GM21367 (cell line): Measurements from ENCODE around the gene UROC1.
"Not testable (repeated sequence)": the region's sequence is repeated elsewhere in the genome, so short reads cannot be mapped to it uniquely, and the experiment has no call there.

ENCODE experiments used
- ATAC-seq: cut with Tn5 transposase; IDR thresholded peaks from one replicate; pipeline ENCODE4 v1.9.1; 2021; ENCODE audit not compliant: unreplicated experiment

UROC1 gene

GRCh38 chr3:126547721-126548120 is 30.1 kb upstream of the UROC1 start:
- no peak for ATAC-seq

GRCh38 chr3:126546549-126547239 is 29.1 kb upstream of the UROC1 start:
- no peak for ATAC-seq

- ATAC-seq = no peak
Observed at GRCh38 chr3:126546013-126546412, 28.4 kb upstream of the UROC1 start.

- ATAC-seq = no peak
Observed at GRCh38 chr3:126545544-126545943, 28.0 kb upstream of the UROC1 start.

GRCh38 chr3:126544596-126545281 is 27.2 kb upstream of the UROC1 start:
- no peak for ATAC-seq

GRCh38 chr3:126543457-126544061 is 26.0 kb upstream of the UROC1 start:
- no peak for ATAC-seq

GRCh38 chr3:126542340-126543241 is 25.0 kb upstream of the UROC1 start:
- no peak for ATAC-seq

- no peak for ATAC-seq
Observed at GRCh38 chr3:126541628-126542339, 24.2 kb upstream of the UROC1 start.

GRCh38 chr3:126540951-126541627 is 23.5 kb upstream of the UROC1 start:
- no peak for ATAC-seq

GRCh38 chr3:126540342-126540849 is 22.8 kb upstream of the UROC1 start:
- ATAC-seq = no peak

- no peak for ATAC-seq
Observed at GRCh38 chr3:126539558-126540250, 22.1 kb upstream of the UROC1 start.

GRCh38 chr3:126538966-126539365 is 21.4 kb upstream of the UROC1 start:
- ATAC-seq = no peak

GRCh38 chr3:126538316-126538715 is 20.7 kb upstream of the UROC1 start:
- no peak for ATAC-seq

- no peak for ATAC-seq
Observed at GRCh38 chr3:126537730-126538281, 20.2 kb upstream of the UROC1 start.

- no peak for ATAC-seq
Observed at GRCh38 chr3:126537116-126537729, 19.6 kb upstream of the UROC1 start.

GRCh38 chr3:126536126-126536525 is 18.6 kb upstream of the UROC1 start:
- ATAC-seq = no peak

GRCh38 chr3:126535636-126536035 is 18.1 kb upstream of the UROC1 start:
- no peak for ATAC-seq

- ATAC-seq = not testable (repeated sequence)
Observed at GRCh38 chr3:126534716-126535115, 17.1 kb upstream of the UROC1 start.
